Left ventricle myocardium inferior (tissue), 1 donor: ENCODE data around the gene KCTD20. TPM values are rescaled to one million over a fixed set of nuclear protein-coding genes. Genes with fewer than 3 reads are reported as not detected.
"Not testable (repeated sequence)": the region's sequence is repeated elsewhere in the genome, so short reads cannot be mapped to it uniquely, and the experiment has no call there.

Experiments
- DNase-seq: peaks from one replicate; pipeline ENCODE4 v3.0.0-alpha.2; 2020
- H3K27ac ChIP-seq: fragments of 200-600 bp; replicated peaks from 2 replicates; pipeline ENCODE4 v1.8.0; 2021
- H3K27me3 ChIP-seq: fragments of 200-600 bp; 2 replicates; pipeline ENCODE4 v1.8.0; 2021; ENCODE audit warnings: low read depth
- H3K36me3 ChIP-seq: fragments of 200-600 bp; 2 replicates; pipeline ENCODE4 v1.8.0; 2021
- H3K4me1 ChIP-seq: fragments of 200-600 bp; 2 replicates; pipeline ENCODE4 v1.8.0; 2021
- H3K4me3 ChIP-seq: fragments of 200-600 bp; 2 replicates; pipeline ENCODE4 v1.8.0; 2021; ENCODE audit warnings: mild to moderate bottlenecking, moderate library complexity
- H3K9me3 ChIP-seq: fragments of 200-600 bp; replicated peaks from 2 replicates; pipeline ENCODE4 v1.8.0; 2021
- CTCF ChIP-seq: fragments of 200-600 bp; IDR thresholded peaks from 2 replicates; pipeline ENCODE4 v1.8.0; 2021; ENCODE audit warnings: antibody characterized with exemption, mild to moderate bottlenecking, borderline replicate concordance
- intact Hi-C: fragments of 100-400 bp; cut with micrococcal nuclease; formaldehyde crosslinking; loops from one replicate; pipeline ENCODE4 v1.11.0; 2022
- total RNA-seq: library from RNA; stranded (reverse); fragmentation: NEBNext Ultra II Directional; extraction: Animal tissue kit (Norgen Biotek cat#: 25700); gene quantifications from one replicate; pipeline ENCODE4 v1.2.1, GENCODE V29; 2021
- donor health status: DM: no; HTN: yes; CAD: no; lungs with severe emphysema.

Gene KCTD20
- total RNA-seq, 1 donor from 2014 or later: 21.3 TPM

DNA sequence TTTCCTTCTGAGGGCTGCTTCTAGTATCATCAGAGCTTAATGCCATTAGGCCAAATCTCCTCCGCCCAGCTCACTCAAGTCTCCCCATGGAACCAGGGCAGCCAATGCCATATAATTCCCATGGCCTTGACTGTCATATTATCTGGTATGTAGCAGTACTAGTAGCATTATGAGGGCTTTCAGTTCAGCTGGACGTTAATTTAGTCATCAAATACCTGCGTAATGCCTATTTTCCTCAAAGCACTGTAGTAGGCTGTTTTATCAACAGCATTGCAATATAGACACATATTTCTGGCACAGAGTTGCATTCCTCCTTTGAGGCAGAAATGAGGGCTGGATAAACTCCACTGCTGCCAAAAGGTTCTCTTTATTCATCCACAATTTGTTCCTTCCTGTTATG is 1.7 kb downstream of the KCTD20 start:
- no peak for DNase-seq
- Histone ChIP-seq H3K4me3 (peak overlapping the region; percentile 95), H3K36me3 (peaks cover 11% of the 10 kb centered on the region), H3K27me3 (no peaks in the 10 kb centered on the region), H3K4me1 (peaks cover 63% of the 10 kb centered on the region), H3K9me3 (peaks cover 6% of the 10 kb centered on the region), H3K27ac (peak overlapping the region; percentile 99)
- intact Hi-C loops: no loop called here
- TF ChIP-seq CTCF: no peak

DNA sequence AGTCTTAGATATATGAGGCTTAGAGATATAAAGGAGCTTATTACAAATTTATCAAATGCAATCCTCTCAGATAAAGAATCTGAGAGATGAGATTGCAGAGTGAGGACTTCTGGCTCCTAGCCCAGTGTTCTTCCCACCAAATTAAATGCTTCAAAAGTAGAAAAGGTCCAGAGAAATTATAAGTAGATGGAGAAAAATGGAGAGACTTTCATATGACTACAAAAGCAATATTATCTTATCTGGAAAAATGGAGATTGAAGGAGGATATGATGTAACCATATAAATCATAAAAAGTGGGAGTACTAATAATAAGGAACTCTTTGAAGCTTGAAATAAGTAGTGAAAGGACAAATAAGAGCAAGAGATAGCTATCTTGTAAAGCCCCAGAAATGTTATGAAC is 2.8 kb downstream of the KCTD20 start:
- peaks cover 6% of the 10 kb centered on the region for H3K9me3 ChIP-seq
- H3K4me3 ChIP-seq: no peak overlapping the region
- H3K36me3 ChIP-seq: peaks cover 12% of the 10 kb centered on the region
- TF ChIP-seq CTCF: no peak
- no peak for DNase-seq
- no peak overlapping the region for H3K27ac ChIP-seq
- H3K27me3 ChIP-seq: no peaks in the 10 kb centered on the region
- intact Hi-C loops: no loop called here
- H3K4me1 ChIP-seq: peaks cover 63% of the 10 kb centered on the region

DNA sequence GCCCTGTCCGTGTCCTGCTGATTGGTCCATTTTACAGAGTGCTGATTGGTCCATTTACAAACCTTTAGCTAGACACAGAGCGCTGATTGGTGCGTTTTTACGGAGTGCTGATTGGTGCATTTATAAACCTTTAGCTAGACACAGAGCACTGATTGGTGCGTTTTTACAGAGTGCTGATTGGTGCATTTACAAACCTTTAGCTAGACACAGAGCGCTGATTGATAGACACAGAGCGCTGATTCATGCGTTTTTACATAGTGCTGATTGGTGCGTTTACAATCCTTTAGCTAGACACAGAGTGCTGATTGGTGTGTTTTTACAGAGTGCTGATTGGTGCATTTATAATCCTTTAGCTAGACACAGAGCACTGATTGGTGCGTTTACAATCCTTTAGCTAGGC is 6.4 kb downstream of the KCTD20 start:
- DNase-seq, intact Hi-C loops, H3K4me3 ChIP-seq, H3K27ac ChIP-seq, H3K27me3 ChIP-seq, H3K9me3 ChIP-seq: not testable (repeated sequence)
- Histone ChIP-seq H3K4me1 (peaks cover 30% of the 10 kb centered on the region), H3K36me3 (peaks cover 20% of the 10 kb centered on the region)

- H3K27ac ChIP-seq, H3K27me3 ChIP-seq, H3K4me3 ChIP-seq, DNase-seq, H3K9me3 ChIP-seq, intact Hi-C loops: not testable (repeated sequence)
- peaks cover 20% of the 10 kb centered on the region for H3K36me3 ChIP-seq
- peaks cover 14% of the 10 kb centered on the region for H3K4me1 ChIP-seq
Observed at GRCh38 chr6:36452897-36453296, 10.1 kb downstream of the KCTD20 start.

DNA sequence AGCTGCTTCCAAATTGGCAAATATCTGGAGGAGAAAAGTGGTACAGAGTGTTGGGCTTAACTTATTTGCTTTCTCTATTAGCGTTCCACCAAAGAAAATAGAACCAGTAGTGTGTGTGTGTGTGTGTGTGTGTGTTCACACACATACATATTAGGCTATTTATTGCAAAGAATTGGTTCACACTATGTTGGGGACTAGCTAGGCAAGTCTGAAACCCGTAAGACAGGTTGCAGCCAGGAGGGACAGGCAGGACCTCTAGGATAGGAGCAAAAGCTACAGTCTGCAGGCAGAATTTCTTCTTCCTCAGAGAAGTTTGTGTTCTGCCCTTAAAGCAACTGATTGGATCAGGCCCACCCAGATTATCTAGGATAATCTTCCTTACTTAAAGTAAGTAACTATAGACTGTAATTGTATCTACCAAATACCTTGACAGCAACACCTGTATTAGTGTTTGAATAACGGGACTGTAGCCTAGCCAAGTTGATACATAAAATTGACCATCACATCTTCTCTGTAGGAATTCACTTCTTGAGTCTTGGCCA is 12.8 kb downstream of the KCTD20 start:
- Histone ChIP-seq H3K4me3 (no peak overlapping the region), H3K27ac (no peak overlapping the region), H3K36me3 (peaks cover 8% of the 10 kb centered on the region), H3K27me3 (no peaks in the 10 kb centered on the region), H3K9me3 (no peaks in the 10 kb centered on the region), H3K4me1 (peaks cover 24% of the 10 kb centered on the region)
- no peak for DNase-seq
- TF ChIP-seq CTCF: no peak
- intact Hi-C loops: no loop called here

DNA sequence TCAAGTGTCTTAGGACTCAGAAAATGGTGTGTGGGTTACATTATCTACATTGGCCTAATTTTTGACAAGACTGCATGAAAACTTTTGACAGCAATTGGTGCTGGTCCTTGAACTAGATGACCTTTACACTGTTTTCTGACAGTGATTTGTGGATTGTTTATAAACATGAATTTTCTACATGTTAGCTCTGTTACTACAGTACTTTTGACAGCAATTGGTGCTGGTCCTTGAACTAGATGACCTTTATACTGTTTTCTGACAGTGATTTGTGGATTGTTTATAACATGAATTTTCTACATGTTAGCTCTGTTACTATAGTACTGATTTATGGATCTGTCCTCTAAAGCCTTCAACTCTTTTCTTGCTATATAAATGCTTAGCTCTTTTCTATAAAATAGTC is 16.7 kb downstream of the KCTD20 start:
- intact Hi-C loops: no loop called here
- TF ChIP-seq CTCF: no peak
- H3K27ac ChIP-seq: no peak overlapping the region

More for the DNA sequence above, 16.7 kb downstream of the KCTD20 start:
- Histone ChIP-seq H3K9me3 (no peaks in the 10 kb centered on the region), H3K36me3 (no peaks in the 10 kb centered on the region), H3K4me3 (no peak overlapping the region), H3K27me3 (no peaks in the 10 kb centered on the region), H3K4me1 (peaks cover 49% of the 10 kb centered on the region)
- DNase-seq: no peak
